GM21447 (cell line): ENCODE measurements around the gene TSPAN32.

Experiments used
- ATAC-seq: cut with Tn5 transposase; IDR thresholded peaks from one replicate; pipeline ENCODE4 v1.9.1; 2021; ENCODE audit not compliant: unreplicated experiment

Gene TSPAN32, protein sequence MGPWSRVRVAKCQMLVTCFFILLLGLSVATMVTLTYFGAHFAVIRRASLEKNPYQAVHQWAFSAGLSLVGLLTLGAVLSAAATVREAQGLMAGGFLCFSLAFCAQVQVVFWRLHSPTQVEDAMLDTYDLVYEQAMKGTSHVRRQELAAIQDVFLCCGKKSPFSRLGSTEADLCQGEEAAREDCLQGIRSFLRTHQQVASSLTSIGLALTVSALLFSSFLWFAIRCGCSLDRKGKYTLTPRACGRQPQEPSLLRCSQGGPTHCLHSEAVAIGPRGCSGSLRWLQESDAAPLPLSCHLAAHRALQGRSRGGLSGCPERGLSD

DNA sequence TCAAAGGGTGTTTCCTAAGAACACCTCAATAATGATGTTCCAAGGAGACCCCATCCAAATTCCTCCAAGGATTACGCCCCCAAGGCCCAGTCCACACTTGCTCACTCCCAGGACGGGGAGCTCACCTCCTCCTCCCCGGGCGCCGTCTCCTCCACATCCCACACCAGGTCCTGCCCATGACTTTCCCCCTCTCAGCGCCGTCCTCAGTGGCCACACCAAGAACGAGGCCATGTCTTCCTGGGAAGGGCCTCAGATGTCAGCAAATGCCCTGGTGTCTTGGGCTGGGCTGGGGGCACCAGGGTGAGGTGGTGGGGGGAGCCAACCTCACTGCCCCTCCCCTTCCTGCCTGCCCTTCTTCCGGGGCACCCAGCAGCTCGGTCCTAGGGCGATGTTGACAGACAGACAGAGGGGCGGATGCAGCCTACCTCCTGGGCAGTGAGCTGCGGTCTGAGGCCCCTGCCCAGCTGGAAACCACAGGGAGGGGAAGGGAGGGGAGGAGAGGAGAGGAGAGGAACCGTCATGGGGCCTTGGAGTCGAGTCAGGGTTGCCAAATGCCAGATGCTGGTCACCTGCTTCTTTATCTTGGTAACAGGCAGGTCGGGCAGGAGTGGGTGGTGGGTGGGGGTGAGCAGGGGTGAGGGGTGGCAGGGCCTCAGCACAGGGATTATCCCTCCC lies at the start of gene TSPAN32, which contains the start of gene C11orf21:
Gene TSPAN32 (plus strand): TSS at position 383 of the 675 bp plus-strand sequence. CDS start 137 bp downstream, at position 520.
Gene C11orf21 (minus strand): TSS at position 288 of the 675 bp plus-strand sequence. CDS start 110 bp downstream, at position 178.
- ATAC-seq: peak; percentile 58

DNA sequence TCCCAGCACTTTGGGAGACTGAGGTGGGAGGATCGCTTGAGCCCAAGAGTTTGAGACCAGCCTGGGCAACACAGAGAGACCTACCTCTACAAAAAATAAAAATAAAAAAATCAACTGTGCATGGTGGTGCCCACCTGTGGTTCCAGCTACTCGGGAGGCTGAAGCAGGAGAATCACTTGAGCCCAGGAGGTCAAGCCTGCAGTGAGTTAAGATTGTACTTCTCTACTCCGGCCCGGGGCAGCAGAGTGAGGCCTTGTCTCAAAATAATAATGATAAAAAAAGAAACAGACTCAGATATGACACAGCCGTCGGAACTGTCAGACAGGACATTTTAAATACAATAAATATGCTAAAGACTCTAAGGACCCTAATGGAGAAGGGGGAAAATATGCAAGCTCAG lies 49.8 kb upstream of the TSPAN32 start:
- no peak for ATAC-seq

DNA sequence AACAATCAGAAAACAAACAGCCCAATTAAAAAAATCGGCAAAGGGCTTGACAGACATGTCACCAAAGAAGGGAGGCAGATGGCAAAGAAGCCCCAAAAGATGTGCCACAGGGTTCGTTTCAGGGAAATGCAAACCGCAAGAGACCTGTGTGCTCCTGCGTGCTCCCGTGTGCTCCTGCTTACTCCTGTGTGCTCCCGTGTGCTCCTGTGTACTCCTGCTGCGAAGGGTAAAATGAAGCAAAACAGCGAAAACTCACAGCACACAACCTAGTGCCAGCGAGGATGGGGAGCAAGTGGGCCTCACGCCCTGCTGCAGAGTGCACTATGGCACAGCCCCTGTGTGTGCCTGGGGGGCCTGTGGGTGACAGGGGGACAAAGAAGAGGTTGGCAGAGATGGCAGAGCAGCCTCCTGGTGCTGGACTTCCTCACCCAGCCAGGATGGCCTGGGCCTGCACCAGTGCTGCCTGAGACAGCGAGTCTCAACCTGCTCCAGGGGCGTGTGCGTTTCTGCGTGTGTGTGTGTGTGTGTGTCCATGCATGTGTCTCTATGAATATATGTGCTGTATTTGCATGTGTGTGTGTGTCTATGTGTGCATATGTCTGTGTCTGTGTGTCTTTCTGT lies 45.4 kb upstream of the TSPAN32 start:
- no peak for ATAC-seq

DNA sequence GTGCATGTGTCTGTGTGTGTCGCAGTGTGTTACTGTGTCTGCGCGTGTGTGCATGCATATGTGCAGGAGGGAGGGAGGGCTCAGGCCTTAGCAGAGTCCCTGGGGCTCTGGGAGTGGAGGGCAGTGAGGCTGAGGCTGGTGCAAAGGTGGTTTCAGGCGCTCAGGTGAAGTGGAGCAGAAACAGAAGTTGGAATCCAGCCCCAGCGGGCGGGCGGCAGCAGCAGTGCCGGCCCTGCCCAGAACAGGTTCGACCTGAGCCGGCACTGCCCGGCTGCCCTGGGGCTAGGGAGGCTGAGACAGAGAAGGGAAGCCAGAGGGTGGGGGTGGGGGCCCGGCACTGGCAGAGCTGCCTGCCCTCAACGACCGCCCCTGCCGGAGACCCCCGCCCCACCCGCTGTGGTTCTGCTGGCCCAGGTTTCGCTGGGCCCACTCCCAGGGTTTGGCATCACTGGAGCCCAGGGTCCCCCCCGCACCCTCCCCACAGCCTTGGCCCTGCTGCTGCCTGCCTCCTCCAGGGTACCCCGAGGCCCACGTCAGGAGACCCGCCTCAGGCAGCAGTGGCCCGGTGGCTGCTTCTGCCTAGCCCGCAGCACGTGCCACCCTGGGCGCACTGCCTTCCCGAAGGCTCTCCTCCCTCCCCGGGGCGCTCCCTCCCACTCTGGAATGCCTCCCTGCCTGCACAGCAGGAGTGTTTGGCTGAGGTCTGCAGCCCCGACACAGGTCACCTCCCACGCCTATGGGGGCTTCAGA lies 44.7 kb upstream of the TSPAN32 start:
- ATAC-seq: no peak

DNA sequence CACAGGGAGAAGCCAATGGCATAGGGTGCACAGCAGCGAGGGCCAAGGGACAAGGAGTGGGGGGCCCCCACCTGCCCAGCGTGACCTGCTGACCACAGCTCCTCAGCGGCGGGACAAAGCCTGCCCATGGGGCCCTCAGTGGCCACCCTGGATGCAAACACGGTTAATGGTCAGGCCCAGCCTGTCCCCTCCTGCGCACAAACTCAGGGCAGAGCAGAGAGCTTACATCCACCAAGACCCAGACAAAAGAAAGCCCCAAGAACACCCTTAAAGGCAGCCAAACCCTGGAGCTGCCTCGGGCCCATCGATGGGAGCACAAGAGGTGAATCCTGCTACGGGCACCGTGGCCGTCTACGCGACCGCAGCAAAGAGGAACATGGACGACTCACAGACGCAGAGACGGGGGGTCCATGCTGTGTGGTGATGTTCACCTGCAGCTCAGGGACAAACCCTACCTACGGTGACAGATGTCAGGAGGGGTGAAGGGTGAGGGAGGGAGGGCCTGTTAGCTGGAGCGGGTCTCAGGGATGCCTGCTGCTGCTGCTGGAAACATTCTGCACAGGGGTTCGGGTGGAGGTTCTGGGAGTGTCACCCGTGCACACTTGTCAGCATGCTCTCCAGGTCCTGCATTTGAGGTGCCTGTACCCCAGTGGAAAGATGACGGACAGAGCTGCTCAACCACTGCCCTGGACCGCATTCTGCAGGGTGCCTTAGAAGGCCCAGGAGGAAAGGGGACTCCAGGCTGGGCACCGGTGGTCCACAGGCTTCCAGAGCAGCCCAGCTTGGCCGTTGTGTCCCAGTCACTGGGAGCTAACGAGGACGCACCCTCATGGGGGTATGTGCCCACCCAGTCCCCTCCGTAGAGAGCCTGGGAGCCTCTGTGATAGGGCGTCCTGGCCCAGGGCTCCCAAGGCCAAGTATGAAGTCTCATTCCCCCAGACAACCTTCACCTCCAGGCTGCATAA lies 43.0 kb upstream of the TSPAN32 start:
- no peak for ATAC-seq

DNA sequence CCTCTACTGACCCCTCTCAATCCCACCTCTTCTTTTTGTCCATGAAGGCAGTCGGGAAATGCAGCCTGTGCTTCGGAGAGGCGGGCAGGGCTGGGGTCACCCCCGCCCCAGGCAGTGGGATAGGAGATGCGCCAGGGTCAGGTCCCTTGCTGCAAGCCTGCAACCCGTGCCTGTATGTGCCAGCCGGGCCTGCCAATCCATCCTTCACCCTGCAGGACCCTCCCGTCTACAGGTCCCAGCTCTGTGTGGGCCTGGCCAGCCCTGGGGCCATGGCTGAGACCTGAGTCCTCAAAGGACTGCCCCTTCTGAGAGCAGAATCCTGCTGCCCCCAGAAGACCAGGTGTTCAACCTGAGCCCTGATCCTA lies 42.4 kb upstream of the TSPAN32 start:
- ATAC-seq: no peak

DNA sequence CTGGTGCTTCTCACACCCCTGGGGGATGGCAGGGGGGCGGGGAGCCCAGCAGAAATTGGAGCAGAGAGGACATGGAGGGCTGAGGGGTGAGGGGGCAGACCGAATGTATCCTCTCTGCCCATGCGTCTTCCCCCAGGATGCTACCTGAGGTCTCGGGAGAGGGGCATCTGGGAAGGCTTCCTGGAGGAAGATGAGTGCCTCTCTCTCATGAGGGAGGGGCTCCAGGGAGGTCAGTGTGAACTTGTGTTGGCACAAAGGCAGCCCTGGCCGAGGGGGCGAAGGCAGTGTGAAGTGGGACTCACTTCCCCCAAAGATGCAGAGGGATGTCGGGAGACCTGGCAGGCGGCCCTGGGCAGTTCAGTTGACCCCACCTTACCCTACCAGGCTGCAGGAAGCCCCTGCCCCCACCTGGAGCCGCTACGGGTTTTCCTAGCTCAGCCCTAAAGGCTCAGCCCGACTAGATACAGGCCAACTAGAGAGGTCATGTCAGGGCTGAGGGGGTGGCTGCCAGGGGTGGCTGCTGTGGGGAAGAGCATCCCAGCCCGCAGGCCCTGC lies 41.8 kb upstream of the TSPAN32 start:
- no peak for ATAC-seq

DNA sequence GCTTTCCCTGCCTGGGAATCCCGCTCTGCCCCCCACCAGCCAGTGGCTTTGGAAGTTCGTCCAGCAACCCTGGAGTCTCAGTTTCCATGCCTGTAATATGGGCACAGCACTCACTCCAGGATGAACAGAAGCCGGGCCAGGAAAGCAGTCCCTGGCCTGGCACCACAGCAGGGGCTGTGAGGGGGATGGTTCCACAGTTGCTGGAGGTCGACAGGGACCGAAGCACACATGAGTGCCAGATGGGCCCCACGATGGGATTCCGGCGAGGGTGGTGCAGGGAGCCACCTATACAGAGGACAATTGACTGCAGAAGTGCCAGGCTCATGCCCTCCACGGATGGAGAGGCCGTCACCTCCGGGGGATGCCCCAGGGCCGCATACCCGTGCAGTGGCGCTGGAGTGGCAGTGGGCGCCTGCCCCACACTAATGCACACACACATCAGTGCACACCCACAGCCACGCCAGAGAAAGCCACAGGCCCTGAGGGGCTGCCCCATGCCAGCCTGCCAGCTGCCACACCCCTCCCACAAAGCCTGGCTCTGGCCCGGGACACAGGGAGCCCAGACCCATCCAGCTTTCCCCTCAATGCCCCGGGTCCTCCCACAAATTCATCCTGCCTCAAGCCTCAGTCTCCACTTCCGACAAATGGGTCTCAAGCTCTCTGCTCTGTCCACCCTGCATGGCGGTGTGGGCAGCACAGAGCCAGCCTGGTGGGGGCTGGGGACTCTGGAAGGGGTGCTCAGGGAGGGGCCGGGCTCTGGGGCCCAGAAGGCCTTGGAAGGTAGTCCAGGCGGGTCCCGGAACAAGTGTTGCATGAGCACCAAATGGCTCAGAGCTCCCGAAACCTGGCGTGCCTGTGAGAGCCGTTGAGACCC lies 41.1 kb upstream of the TSPAN32 start:
- ATAC-seq: no peak

DNA sequence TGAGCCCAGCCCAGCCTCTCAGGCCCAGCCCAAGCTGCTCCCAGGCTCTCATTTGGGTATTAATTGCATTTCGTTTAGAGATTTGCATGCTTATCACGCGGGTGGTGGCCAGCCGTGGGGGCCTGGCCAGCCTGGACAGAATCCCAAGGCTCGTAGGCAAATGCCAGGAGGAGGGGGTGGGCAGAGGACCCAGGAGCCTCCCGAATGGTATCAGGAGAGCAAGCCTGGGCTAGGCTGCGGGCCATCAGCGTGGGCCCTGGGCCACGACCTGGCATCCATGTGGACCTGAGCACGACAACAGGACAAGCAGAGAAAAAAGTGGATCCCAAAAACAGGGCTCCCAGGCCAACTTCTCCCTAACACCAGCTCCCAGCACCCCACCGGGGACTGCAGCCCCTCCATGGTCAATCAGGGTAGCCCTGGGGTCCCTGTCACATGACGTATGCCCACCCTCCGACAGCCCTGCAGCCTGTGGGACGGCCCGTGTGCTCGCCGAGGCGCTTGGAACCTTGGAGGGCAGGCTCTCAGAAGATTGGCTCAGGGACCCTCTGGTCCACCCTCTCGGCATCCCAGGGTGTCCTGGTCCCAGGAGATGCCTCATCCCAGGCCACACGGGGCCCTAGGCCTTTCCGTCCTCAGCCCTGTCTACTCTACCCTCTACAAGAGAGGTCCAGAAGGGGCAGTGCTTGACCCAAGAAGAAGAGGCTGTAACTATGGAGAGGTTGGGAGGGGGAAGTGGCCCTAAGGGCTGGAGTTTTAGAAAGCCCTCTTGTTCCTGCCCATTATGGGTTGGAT lies 40.2 kb upstream of the TSPAN32 start:
- no peak for ATAC-seq

DNA sequence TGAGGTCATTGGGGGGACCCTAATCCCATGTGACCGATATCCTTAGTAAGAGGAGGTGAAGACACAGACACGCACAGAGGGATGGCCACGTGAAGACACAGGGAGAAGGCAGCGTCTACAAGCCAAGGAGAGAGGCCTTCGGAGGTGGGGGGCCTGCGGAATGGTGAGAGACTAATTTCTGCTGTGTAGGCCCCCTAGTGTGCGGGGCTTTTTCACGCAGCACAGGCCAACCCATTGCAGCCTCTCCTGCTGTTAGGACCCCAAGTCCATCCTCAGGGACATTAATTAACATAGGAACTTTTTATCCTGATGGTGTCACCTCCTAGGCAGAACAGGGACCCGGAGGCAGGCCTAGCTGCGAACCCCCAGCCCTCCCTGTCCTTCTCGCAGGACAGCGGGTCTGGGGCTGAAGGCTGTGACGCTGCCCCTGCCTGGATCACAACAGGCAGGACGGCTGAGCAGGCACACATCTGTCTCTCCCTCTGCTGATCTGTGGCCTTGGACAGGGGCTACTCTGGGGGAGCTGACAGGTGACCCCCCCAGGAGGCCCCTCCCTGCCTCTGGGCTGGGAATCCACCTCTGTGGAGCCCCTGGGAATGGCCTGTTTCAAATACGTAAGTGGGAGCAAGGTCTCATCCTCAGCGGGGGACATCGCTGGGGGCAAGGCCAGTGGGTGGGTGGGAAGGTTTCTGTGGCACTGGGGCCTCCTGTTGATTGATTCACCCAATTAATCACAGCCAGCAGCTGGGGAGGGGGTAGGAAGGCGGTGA lies 39.3 kb upstream of the TSPAN32 start:
- no peak for ATAC-seq

DNA sequence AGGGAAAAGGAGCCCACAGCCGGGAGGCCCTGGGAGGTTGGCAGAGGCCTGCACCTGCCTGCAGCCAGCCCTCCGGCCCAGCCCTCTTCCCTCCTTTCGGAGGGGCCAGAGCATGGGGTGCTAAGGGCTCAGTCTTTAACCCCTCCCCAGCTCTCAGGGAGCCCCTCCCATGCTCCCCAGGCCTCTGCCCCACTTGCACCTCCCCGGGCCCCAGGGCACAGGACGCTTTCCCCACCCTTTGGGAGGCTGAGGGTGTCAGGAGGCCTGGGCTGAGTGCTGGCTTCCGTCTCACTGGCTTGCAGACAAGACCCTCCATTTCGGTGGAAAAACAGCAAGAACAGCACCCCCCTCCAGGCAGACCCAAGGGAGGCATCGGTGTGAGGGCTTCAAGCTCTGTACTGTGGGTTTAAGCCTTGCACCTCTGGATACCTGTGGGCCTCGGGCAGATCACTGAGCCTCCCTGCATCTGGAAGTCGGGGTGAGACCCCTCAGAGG lies 38.7 kb upstream of the TSPAN32 start:
- ATAC-seq: no peak

DNA sequence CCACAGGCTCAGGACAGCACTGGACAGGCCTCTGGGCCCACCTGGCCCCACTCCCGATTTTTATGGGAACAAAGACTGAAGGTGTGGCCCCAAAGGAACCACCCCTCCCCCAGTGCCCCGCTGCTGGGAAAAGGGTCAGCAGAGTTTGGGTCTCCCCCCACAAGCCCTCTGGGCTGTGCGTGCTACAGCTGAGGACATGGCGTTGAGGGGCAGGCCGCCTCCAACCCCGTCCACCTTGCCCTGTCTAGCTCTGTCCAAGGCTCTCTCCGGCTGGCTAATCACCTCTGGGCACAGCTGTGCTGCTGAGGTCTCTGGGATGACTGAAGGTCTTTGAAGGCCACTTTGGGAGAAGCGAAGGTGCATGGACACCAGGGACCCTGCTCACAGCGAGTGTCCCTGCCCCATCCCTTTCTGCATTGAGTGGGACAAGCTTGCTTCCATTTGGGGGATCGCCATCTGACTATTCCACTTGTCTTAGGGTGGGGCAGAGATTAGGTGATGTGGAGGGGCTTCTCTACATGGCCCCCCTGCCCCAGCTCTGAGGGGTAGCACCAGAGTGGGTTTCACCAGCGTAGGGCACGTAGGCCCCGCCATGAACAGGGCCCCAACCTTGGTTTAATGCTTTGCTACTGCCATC lies 38.0 kb upstream of the TSPAN32 start:
- ATAC-seq: no peak

DNA sequence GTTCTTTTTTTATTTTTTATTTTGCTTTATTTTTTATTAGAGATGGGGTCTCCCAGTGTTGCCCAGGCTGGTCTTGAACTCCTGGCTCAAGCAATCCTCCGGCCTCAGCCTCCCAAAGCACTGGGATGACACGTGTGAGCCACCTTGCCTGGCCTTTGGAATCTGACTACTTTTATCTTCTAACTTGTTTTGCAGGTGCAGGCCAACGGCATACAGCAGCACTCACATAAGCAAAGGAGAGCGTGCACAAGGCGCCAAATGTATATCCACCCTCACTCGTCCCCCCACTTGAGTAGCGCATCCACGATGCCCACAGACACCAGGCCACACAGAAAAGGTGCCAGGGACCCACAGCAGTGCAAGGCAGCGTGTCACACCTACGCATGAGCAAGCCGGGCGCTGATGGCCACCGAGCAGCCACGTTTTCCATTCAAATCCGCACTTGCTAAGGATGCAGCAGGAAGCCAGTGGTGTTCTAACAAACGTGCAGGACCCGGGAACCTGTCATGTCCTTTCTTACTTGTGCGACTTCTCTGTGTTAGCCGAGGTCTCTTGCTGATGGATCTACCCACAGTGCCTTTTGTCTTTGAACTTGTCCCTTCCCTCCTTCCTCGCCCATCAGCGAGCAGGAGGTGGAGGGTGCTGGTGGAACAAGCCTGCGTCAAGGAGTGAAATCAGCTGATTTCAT lies 37.3 kb upstream of the TSPAN32 start:
- no peak for ATAC-seq

DNA sequence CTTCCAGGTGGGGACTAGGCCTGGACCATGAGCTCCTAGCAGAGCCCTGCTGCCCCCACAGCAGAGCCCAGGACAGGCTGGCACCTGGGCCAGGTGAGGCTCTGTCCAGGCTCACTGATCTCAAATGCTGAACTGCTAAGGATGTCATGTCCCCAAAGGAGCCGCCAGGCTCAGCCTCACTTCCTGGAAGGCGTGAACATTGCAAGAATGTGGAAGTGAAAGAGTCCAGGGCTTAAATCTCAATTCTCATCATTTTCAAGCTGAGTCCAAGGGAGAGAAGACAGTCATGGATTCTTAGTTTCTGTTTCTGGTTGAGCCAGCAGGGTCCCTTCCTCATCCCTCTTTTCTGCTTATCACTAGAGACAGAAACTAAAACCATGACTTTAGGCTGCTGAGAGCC lies 36.4 kb upstream of the TSPAN32 start:
- ATAC-seq: peak; percentile 40

DNA sequence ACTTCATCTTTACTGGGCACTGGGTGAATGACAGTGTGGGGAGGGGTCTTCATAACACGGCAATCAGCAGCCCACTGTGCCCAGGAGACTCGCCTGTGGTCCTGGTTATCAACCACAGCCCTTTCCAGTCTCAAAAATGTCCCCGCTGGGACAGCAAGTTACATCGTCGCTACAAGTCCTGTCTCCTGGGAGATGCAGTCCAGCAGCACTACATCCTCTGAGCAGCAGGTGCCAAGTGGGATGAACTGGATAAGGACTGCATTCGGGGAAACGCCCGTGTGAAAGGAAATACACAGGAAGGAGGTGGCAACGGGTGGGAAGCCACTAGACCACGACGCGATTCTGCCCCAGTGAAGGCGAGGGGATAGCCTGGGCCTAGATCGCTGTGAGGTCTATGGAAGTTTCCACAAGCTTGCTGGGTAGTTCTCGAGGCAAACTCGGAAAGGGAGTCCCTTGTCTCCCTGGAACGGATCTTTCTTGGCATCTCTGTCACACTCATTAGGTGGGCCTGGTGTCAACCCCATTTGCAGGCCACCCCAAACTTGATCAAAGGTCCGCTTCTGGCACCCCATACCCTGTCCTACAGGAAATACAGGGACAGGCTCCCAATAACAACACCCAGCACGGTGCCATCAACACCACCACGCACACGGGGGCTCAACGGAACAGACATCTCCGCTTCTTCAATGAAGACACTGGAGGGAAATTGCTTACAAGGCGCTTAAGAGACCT lies 35.8 kb upstream of the TSPAN32 start:
- ATAC-seq: no peak
